HCT116 (cell line): ENCODE data around the gene NOL4L. TPM values are rescaled to one million over a fixed set of nuclear protein-coding genes. Genes with fewer than 3 reads are reported as not detected.

Experiments
- ATAC-seq: fragments of 200-7000 bp; cut with Tn5 transposase; 2 replicates; pipeline ENCODE4 v1.9.1; 2020; ENCODE audit warnings: mild to moderate bottlenecking, moderate library complexity
- BruUV-seq: library from RNA; stranded (reverse); fragments of 400-500 nt; replicated peaks from 2 replicates; lab custom pipeline; 2021; lab: Mats Ljungman, UMichigan
- CTCF ChIA-PET: fragments of 300-600 bp; sonication (Branson Sonifier 250); formaldehyde crosslinking; loops from one replicate; lab custom pipeline; 2021; ENCODE audit warnings: antibody characterized with exemption; lab: Charles Lee
- POLR2A ChIA-PET: fragments of 300-600, 350-600 bp; sonication (Branson Sonifier 250); formaldehyde crosslinking; loops from one replicate; lab custom pipeline; 2021; ENCODE audit warnings: antibody characterized with exemption; lab: Charles Lee
- RAD21 ChIA-PET, 2 experiments: fragments of 300-600 bp; sonication (Branson Sonifier 250); formaldehyde crosslinking; loops; one replicate each; lab custom pipeline; 2023; ENCODE audit warnings: low total read pairs in 2 of 2; ENCODE audit not compliant: uncharacterized antibody in 2 of 2, unreplicated experiment in 2 of 2, low non-redundant PET in 1 of 2; lab: Charles Lee
- DNase-seq: peaks from one replicate; pipeline ENCODE4 v3.0.0-alpha.2; 2010; ENCODE audit warnings: low read depth, low spot score
- H2AFZ ChIP-seq: fragments of 200-600 bp; shearing (Covaris generic), sonication (generic); 2 replicates; pipeline ENCODE4 v1.6.1; 2017; ENCODE audit warnings: low read depth, mixed run types, mixed read lengths, antibody characterized with exemption, low read length; ENCODE audit not compliant: poor library complexity, severe bottlenecking
- H3K27ac ChIP-seq: 2 replicates; pipeline ENCODE4 v1.5.1; 2012; ENCODE audit warnings: low read depth, low read length
- H3K27me3 ChIP-seq: fragments of 200-600 bp; sonication (generic); 2 replicates; pipeline ENCODE4 v1.6.1; 2016; ENCODE audit warnings: mixed run types, low read length, mixed read lengths; ENCODE audit not compliant: insufficient read depth
- H3K36me3 ChIP-seq, 2 experiments: fragments of 200-500 bp in 1 of 2; fragments of 200-600 bp in 1 of 2; sonication (Bioruptor generic) in 1 of 2; sonication (generic) in 1 of 2; 2 replicates each; pipeline versions ENCODE4 v1.5.1 to v1.6.1; 2014 to 2016; ENCODE audit warnings: low read length in 2 of 2, inconsistent platforms in 1 of 2, mixed read lengths in 1 of 2, mixed run types in 1 of 2; ENCODE audit not compliant: insufficient read depth in 2 of 2, control insufficient read depth in 1 of 2
- H3K4me1 ChIP-seq, 2 experiments: fragments of 200-600 bp in 1 of 2; sonication (generic) in 1 of 2; 2 replicates each; pipeline versions ENCODE4 v1.5.1 to v1.6.1; 2012 to 2017; ENCODE audit warnings: low read length in 2 of 2, inconsistent platforms in 1 of 2, mild to moderate bottlenecking in 1 of 2, mixed read lengths in 1 of 2, mixed run types in 1 of 2, moderate library complexity in 1 of 2; ENCODE audit not compliant: insufficient read depth in 2 of 2, control insufficient read depth in 1 of 2
- H3K4me2 ChIP-seq: fragments of 200-600 bp; sonication (generic); 2 replicates; pipeline ENCODE4 v1.6.1; 2017; ENCODE audit warnings: mixed run types, low read length, mixed read lengths
- H3K4me3 ChIP-seq, 2 experiments: fragments of 200-600 bp in 1 of 2; sonication (generic) in 1 of 2; replicated peaks in 1 of 2; 2 replicates each; pipeline ENCODE4 v1.5.1; 2011 to 2016; ENCODE audit warnings: low read length in 2 of 2, control low read depth in 1 of 2, low read depth in 1 of 2, mild to moderate bottlenecking in 1 of 2, mixed read lengths in 1 of 2, mixed run types in 1 of 2
- H3K79me2 ChIP-seq: fragments of 200-600 bp; sonication (generic); 2 replicates; pipeline ENCODE4 v1.6.1; 2017; ENCODE audit warnings: mild to moderate bottlenecking, mixed run types, low read length, moderate library complexity, mixed read lengths; ENCODE audit not compliant: insufficient read depth
- H3K9ac ChIP-seq: fragments of 200-600 bp; sonication (generic); 2 replicates; pipeline ENCODE4 v1.6.1; 2016; ENCODE audit warnings: low read length, mixed read lengths
- H3K9me2 ChIP-seq: fragments of 200-600 bp; sonication (generic), shearing (Covaris generic); 2 replicates; pipeline ENCODE4 v1.6.1; 2017; ENCODE audit warnings: mixed run types, mild to moderate bottlenecking, moderate library complexity; ENCODE audit not compliant: insufficient read depth
- H3K9me3 ChIP-seq, 2 experiments: fragments of 200-500 bp in 1 of 2; fragments of 200-600 bp in 1 of 2; sonication (Bioruptor generic) in 1 of 2; sonication (generic) in 1 of 2; 2 replicates each; pipeline ENCODE4 v1.6.1; 2014 to 2017; ENCODE audit warnings: low read length in 2 of 2, mixed read lengths in 2 of 2, inconsistent platforms in 1 of 2, low read depth in 1 of 2, mild to moderate bottlenecking in 1 of 2, mixed run types in 1 of 2, moderate library complexity in 1 of 2; ENCODE audit not compliant: control insufficient read depth in 1 of 2, insufficient read depth in 1 of 2
- H4K20me1 ChIP-seq: fragments of 200-600 bp; sonication (generic), shearing (Covaris generic); 2 replicates; pipeline ENCODE4 v1.6.1; 2017; ENCODE audit warnings: mixed run types, mild to moderate bottlenecking, moderate library complexity; ENCODE audit not compliant: insufficient read depth
- CBX3 ChIP-seq: IDR thresholded peaks from 2 replicates; pipeline ENCODE4 v1.6.1; 2012; ENCODE audit warnings: low read depth
- SP1 ChIP-seq: IDR thresholded peaks from 2 replicates; pipeline ENCODE4 v1.6.1; 2012; ENCODE audit warnings: low read depth
- ZNF274 ChIP-seq: fragments of 200-500 bp; sonication (Bioruptor generic); IDR thresholded peaks from 2 replicates; pipeline ENCODE4 v1.6.1; 2014; ENCODE audit warnings: mild to moderate bottlenecking, low read depth, low read length, inconsistent platforms
- intact Hi-C: fragments of 100-400 bp; cut with micrococcal nuclease; formaldehyde crosslinking; loops from 2 replicates; pipeline ENCODE4 v1.10.0; 2022
- total RNA-seq: library from RNA; stranded (reverse); gene quantifications from one replicate; pipeline ENCODE4 v1.2.1, GENCODE V29; 2021; ENCODE audit not compliant: unreplicated experiment
- TF ChIP-seq, protein P1 (sequence below), 3 experiments: fragments of 200-600 bp in 1 of 3; sonication (generic) in 1 of 3; IDR thresholded peaks in 2 of 3; conservative IDR thresholded peaks in 1 of 3; 2 replicates each; pipeline ENCODE4 v1.5.1; 2012 to 2017; ENCODE audit warnings: low read depth in 2 of 3, low read length in 2 of 3, antibody characterized with exemption in 1 of 3, borderline replicate concordance in 1 of 3, control low read depth in 1 of 3, mild to moderate bottlenecking in 1 of 3, mixed read lengths in 1 of 3, mixed run types in 1 of 3, moderate library complexity in 1 of 3; ENCODE audit not compliant: insufficient read depth in 1 of 3
- TF ChIP-seq, protein P2 (sequence below): IDR thresholded peaks from 2 replicates; pipeline ENCODE4 v1.6.1; 2011; ENCODE audit warnings: mild to moderate bottlenecking, low read length, moderate library complexity; ENCODE audit not compliant: insufficient replicate concordance; ENCODE audit errors: extremely low read depth

NOL4L gene
- total RNA-seq, 1 experiment from 2014 or later, result 5.9 TPM

DNA sequence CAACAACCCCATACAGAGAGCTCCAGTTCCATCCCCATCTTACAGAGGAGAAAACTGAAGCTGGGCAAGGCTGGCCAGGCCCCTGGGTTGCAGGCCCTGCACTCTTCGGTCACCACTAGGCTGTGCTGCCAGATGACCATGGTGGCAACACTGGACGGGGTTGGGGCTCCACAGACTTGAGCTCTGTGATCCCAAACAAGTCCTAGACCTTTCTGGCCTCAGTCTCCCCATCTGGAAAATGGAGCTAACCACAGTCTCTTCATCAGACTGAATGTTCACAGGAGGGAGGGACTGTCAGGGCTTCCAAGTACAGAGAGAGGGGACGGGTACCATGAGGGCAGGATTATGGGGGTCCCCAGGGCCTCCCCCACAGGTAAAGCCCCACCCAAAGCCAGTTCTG lies 41.3 kb upstream of the NOL4L start:
- DNase-seq (no peak), ATAC-seq (no peak)
- Histone ChIP-seq H3K27me3 (no peaks in the 10 kb centered on the region), H3K9me2 (no peaks in the 10 kb centered on the region), H3K4me3 (no peak overlapping the region), H3K79me2 (no peaks in the 10 kb centered on the region), H3K36me3 (no peaks in the 10 kb centered on the region), H3K4me1 (peaks cover 25 to 34% of the 10 kb centered on the region in 2 experiments), H2AFZ (no peak overlapping the region), H4K20me1 (no peaks in the 10 kb centered on the region), H3K9me3 (no peaks in the 10 kb centered on the region), H3K9ac (no peak overlapping the region), H3K4me2 (no peak overlapping the region), H3K27ac (no peak overlapping the region)
- no TSS peak for BruUV-seq
- RAD21 ChIA-PET, result no interaction called here
- POLR2A ChIA-PET, result no interaction called here
- CTCF ChIA-PET, result no interaction called here
- TF ChIP-seq ZNF274 (no peak), SP1 (no peak)
- TF ChIP-seq, protein P1, sequence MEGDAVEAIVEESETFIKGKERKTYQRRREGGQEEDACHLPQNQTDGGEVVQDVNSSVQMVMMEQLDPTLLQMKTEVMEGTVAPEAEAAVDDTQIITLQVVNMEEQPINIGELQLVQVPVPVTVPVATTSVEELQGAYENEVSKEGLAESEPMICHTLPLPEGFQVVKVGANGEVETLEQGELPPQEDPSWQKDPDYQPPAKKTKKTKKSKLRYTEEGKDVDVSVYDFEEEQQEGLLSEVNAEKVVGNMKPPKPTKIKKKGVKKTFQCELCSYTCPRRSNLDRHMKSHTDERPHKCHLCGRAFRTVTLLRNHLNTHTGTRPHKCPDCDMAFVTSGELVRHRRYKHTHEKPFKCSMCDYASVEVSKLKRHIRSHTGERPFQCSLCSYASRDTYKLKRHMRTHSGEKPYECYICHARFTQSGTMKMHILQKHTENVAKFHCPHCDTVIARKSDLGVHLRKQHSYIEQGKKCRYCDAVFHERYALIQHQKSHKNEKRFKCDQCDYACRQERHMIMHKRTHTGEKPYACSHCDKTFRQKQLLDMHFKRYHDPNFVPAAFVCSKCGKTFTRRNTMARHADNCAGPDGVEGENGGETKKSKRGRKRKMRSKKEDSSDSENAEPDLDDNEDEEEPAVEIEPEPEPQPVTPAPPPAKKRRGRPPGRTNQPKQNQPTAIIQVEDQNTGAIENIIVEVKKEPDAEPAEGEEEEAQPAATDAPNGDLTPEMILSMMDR (IDR thresholded peaks at IDR 0.05 in 2 of 3, conservative IDR thresholded peaks at IDR 0.05 in 1 of 3; ENCODE audit: borderline replicate concordance in 1 of 3, insufficient read depth in 1 of 3, low read depth in 2 of 3, low read length in 2 of 3), result no peak
- intact Hi-C loops, result no loop called here

DNA sequence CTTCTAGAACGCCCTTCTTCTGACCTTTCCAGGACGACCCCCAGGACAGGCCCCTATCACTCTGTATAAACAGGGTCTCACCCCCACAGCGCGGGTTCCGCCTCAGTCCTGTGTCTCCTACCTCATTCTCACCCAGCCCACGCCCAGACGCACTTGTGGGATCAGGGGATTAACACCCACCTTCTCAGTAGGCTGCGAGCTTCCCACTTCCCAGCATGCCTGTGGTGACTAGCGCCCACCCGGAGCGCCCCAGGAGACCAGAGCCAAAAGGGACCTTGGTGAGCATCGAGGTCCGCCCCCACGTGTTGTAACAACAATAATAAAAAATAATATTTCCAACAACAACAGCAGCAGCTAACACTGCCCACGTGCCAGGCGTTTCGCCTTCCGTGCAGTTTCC lies 40.9 kb upstream of the NOL4L start:
- ChIA-PET RAD21 (no interaction called here), CTCF (no interaction called here), POLR2A (no interaction called here)
- Histone ChIP-seq H3K4me2 (no peak overlapping the region), H2AFZ (no peak overlapping the region), H3K9ac (no peak overlapping the region), H3K9me2 (no peaks in the 10 kb centered on the region)
- no TSS peak for BruUV-seq
- no peak for ATAC-seq
- DNase-seq, result no peak
- TF ChIP-seq ZNF274, result no peak
- TF ChIP-seq, protein P2, sequence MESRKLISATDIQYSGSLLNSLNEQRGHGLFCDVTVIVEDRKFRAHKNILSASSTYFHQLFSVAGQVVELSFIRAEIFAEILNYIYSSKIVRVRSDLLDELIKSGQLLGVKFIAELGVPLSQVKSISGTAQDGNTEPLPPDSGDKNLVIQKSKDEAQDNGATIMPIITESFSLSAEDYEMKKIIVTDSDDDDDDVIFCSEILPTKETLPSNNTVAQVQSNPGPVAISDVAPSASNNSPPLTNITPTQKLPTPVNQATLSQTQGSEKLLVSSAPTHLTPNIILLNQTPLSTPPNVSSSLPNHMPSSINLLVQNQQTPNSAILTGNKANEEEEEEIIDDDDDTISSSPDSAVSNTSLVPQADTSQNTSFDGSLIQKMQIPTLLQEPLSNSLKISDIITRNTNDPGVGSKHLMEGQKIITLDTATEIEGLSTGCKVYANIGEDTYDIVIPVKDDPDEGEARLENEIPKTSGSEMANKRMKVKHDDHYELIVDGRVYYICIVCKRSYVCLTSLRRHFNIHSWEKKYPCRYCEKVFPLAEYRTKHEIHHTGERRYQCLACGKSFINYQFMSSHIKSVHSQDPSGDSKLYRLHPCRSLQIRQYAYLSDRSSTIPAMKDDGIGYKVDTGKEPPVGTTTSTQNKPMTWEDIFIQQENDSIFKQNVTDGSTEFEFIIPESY, result no peak
- no peak for TF ChIP-seq CBX3
- TF ChIP-seq, all 23 proteins: peak for 0
- Histone ChIP-seq H4K20me1 (no peaks in the 10 kb centered on the region), H3K4me3 (no peak overlapping the region), H3K4me1 (peaks cover 25 to 34% of the 10 kb centered on the region in 2 experiments), H3K9me3 (no peaks in the 10 kb centered on the region), H3K27me3 (no peaks in the 10 kb centered on the region), H3K79me2 (no peaks in the 10 kb centered on the region), H3K36me3 (no peaks in the 10 kb centered on the region), H3K27ac (no peak overlapping the region)
- intact Hi-C loops, result no loop called here
